Sigmoid colon (tissue), 4 donors: ENCODE data around the gene C12orf60.

Experiments
- POLR2AphosphoS5 ChIP-seq, 4 donors: sonication (generic); formaldehyde crosslinking; IDR thresholded peaks; one replicate each; pipeline ENCODE4 v1.6.1; 2017; ENCODE audit warnings: antibody characterized with exemption in 4 of 4
- TF ChIP-seq, protein P1 (sequence below), 4 experiments: fragments of 450-650 bp in 3 of 4; fragments of 200-600 bp in 1 of 4; IDR thresholded peaks; one replicate each; pipeline ENCODE4 v1.5.1; 2016 to 2019; ENCODE audit warnings: antibody characterized with exemption in 4 of 4, mild to moderate bottlenecking in 3 of 4, moderate library complexity in 2 of 4

DNA sequence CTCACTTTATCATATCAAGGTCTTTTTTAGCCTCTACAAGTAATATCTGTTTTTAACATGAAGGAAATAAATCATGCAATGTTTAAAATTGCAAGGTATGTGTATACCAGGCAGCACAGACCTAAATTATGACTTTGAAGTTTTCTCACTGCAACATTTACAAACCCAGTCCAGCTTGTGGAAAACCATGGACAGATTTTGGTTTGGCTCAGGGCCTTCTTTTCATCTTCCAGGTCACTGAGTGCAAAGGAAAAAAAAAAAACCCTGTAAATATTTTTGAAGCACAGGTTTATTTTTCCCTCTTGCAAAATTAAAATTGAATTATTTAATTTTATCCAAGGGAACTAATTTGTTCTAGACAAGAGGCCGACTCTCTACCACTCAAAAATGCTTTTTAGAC, 68.4 kb downstream of the C12orf60 start:
- TF ChIP-seq, protein P1, sequence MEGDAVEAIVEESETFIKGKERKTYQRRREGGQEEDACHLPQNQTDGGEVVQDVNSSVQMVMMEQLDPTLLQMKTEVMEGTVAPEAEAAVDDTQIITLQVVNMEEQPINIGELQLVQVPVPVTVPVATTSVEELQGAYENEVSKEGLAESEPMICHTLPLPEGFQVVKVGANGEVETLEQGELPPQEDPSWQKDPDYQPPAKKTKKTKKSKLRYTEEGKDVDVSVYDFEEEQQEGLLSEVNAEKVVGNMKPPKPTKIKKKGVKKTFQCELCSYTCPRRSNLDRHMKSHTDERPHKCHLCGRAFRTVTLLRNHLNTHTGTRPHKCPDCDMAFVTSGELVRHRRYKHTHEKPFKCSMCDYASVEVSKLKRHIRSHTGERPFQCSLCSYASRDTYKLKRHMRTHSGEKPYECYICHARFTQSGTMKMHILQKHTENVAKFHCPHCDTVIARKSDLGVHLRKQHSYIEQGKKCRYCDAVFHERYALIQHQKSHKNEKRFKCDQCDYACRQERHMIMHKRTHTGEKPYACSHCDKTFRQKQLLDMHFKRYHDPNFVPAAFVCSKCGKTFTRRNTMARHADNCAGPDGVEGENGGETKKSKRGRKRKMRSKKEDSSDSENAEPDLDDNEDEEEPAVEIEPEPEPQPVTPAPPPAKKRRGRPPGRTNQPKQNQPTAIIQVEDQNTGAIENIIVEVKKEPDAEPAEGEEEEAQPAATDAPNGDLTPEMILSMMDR (IDR thresholded peaks at IDR 0.05), result no peak
- TF ChIP-seq POLR2AphosphoS5 (IDR thresholded peaks at IDR 0.05), result no peak
